HG03097 (cell line): Measurements from ENCODE around the gene ZMYND10.

Experiments
- ATAC-seq: cut with Tn5 transposase; IDR thresholded peaks from one replicate; pipeline ENCODE4 v1.9.1; 2021; ENCODE audit not compliant: unreplicated experiment, low FRiP score

The ZMYND10 gene

GRCh38 chr3:50292159-50293078 lies 53.1 kb downstream of the ZMYND10 start, which contains the start of gene IFRD2:
IFRD2 (minus strand) TSS chr3:50292429; CDS start chr3:50292274, 155 bp downstream.
- peak; percentile 81 for ATAC-seq
